Thyroid gland (tissue), 4 donors: ENCODE measurements around the gene CDK5RAP2.

ENCODE experiments used
- POLR2A ChIP-seq, 2 donors: fragments of 450-650 bp; IDR thresholded peaks; one replicate each; pipeline ENCODE4 v1.6.1; 2017; ENCODE audit warnings: antibody characterized with exemption in 2 of 2, mild to moderate bottlenecking in 2 of 2, moderate library complexity in 1 of 2
- TF ChIP-seq, protein P1 (sequence below), 6 experiments: fragments of 200-600 bp in 3 of 6; fragments of 450-650 bp in 3 of 6; sonication (generic) in 3 of 6; IDR thresholded peaks; one replicate each; pipeline ENCODE4 v1.5.1; 2016 to 2019; ENCODE audit warnings: antibody characterized with exemption in 6 of 6, mild to moderate bottlenecking in 2 of 6, inconsistent platforms in 1 of 6, moderate library complexity in 1 of 6

DNA sequence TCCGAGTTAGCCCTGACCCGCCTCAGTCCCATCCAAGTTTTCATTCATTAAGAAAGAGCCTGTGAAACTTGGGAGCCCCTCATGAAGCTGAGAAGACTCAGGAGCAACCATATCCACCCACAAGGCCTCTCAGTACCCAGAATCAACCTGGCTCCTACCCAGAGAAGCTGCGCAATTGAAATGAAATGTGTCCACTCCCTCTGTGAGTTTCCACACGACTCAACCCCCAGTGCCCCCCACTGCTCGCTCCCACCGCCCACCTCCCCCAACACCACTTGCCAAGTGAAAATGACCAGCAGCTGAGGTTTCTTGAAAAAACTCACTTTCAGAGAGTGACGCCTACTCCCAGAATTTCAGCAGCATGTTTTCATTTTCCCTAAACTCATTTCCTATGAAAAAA is 104.6 kb downstream of the CDK5RAP2 start:
- TF ChIP-seq, protein P1, sequence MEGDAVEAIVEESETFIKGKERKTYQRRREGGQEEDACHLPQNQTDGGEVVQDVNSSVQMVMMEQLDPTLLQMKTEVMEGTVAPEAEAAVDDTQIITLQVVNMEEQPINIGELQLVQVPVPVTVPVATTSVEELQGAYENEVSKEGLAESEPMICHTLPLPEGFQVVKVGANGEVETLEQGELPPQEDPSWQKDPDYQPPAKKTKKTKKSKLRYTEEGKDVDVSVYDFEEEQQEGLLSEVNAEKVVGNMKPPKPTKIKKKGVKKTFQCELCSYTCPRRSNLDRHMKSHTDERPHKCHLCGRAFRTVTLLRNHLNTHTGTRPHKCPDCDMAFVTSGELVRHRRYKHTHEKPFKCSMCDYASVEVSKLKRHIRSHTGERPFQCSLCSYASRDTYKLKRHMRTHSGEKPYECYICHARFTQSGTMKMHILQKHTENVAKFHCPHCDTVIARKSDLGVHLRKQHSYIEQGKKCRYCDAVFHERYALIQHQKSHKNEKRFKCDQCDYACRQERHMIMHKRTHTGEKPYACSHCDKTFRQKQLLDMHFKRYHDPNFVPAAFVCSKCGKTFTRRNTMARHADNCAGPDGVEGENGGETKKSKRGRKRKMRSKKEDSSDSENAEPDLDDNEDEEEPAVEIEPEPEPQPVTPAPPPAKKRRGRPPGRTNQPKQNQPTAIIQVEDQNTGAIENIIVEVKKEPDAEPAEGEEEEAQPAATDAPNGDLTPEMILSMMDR (IDR thresholded peaks at IDR 0.05) = no peak
- no peak for TF ChIP-seq POLR2A (IDR thresholded peaks at IDR 0.05)
